Lung (tissue), 12 donors: Measurements from ENCODE around the gene LRRN4CL. TPM values are rescaled to one million over a fixed set of nuclear protein-coding genes. Genes with fewer than 3 reads are reported as not detected.

Experiments
- ATAC-seq: fragments of 200-7000 bp; cut with Tn5 transposase; one replicate; pipeline ENCODE4 v1.9.1; 2020; ENCODE audit warnings: moderate number of reproducible peaks; ENCODE audit not compliant: insufficient read depth, low FRiP score
- DNase-seq, 3 donors: peaks; one replicate each; pipeline ENCODE4 v3.0.0-alpha.2; 2013 to 2017
- H3K27ac ChIP-seq, 2 donors: one replicate each; pipeline ENCODE4 v1.5.1; 2013; ENCODE audit warnings: mild to moderate bottlenecking in 2 of 2, moderate library complexity in 2 of 2, control low read depth in 1 of 2, inconsistent platforms in 1 of 2, low read depth in 1 of 2, low read length in 1 of 2
- H3K27me3 ChIP-seq, 3 donors: one replicate each; pipeline ENCODE4 v1.5.1; 2013; ENCODE audit warnings: low read length in 2 of 3; ENCODE audit not compliant: control insufficient read depth in 3 of 3, insufficient read depth in 3 of 3
- H3K36me3 ChIP-seq, 4 donors: one replicate each; pipeline ENCODE4 v1.5.1; 2013; ENCODE audit warnings: low read length in 4 of 4, mild to moderate bottlenecking in 1 of 4, moderate library complexity in 1 of 4; ENCODE audit not compliant: control insufficient read depth in 4 of 4, insufficient read depth in 4 of 4
- H3K4me1 ChIP-seq, 5 donors: one replicate each; pipeline ENCODE4 v1.5.1; 2013; ENCODE audit warnings: low read length in 5 of 5, mild to moderate bottlenecking in 2 of 5, moderate library complexity in 1 of 5; ENCODE audit not compliant: control insufficient read depth in 5 of 5, insufficient read depth in 5 of 5
- H3K4me3 ChIP-seq: one replicate; pipeline ENCODE4 v1.5.1; 2013; ENCODE audit warnings: mild to moderate bottlenecking, control low read depth, moderate library complexity
- H3K9ac ChIP-seq, 2 donors: one replicate each; pipeline ENCODE4 v1.5.1; 2013; ENCODE audit warnings: low read length in 2 of 2, control low read depth in 1 of 2; ENCODE audit not compliant: insufficient read depth in 1 of 2
- H3K9me3 ChIP-seq, 4 donors: one replicate each; pipeline ENCODE4 v1.5.1; 2013; ENCODE audit warnings: low read length in 3 of 4, mild to moderate bottlenecking in 1 of 4, moderate library complexity in 1 of 4; ENCODE audit not compliant: control insufficient read depth in 4 of 4, insufficient read depth in 3 of 4
- WGBS, 2 donors: extraction: QIAGEN DNeasy Blood & Tissue Kit; methylation state at CpG; one replicate each; pipeline ENCODE4 v1.1.7; 2013; 5-methylcytosine and 5-hydroxymethylcytosine counted together
- polyA plus RNA-seq, 2 donors: library from polyadenylated mRNA; stranded (reverse); fragments of 200-250 nt; gene quantifications; one replicate each; pipeline ENCODE4 v1.2.1, GENCODE V29; 2013
- total RNA-seq, 2 donors: library from RNA; depleted of rRNA in 1 of 2; stranded (reverse); fragments of >200 nt in 1 of 2; gene quantifications; one replicate each; pipeline ENCODE4 v1.2.1, GENCODE V29; 2014 to 2021
- TF ChIP-seq, protein P1 (sequence below): IDR thresholded peaks from 2 replicates; pipeline ENCODE4 v1.5.1; 2012; ENCODE audit warnings: mild to moderate bottlenecking; ENCODE audit errors: control extremely low read depth, extremely low read depth
- donor health status: control.
- donor health status: control.
- donor health status: Bipolar disorder and iron deficiency.
- donor health status: healthy.
- donor health status: DM: yes; HTN: yes; CAD: no.

Gene LRRN4CL
- total and polyA plus RNA-seq, 4 donors: 0.46 to 2.6 (median 1.2) TPM

DNA sequence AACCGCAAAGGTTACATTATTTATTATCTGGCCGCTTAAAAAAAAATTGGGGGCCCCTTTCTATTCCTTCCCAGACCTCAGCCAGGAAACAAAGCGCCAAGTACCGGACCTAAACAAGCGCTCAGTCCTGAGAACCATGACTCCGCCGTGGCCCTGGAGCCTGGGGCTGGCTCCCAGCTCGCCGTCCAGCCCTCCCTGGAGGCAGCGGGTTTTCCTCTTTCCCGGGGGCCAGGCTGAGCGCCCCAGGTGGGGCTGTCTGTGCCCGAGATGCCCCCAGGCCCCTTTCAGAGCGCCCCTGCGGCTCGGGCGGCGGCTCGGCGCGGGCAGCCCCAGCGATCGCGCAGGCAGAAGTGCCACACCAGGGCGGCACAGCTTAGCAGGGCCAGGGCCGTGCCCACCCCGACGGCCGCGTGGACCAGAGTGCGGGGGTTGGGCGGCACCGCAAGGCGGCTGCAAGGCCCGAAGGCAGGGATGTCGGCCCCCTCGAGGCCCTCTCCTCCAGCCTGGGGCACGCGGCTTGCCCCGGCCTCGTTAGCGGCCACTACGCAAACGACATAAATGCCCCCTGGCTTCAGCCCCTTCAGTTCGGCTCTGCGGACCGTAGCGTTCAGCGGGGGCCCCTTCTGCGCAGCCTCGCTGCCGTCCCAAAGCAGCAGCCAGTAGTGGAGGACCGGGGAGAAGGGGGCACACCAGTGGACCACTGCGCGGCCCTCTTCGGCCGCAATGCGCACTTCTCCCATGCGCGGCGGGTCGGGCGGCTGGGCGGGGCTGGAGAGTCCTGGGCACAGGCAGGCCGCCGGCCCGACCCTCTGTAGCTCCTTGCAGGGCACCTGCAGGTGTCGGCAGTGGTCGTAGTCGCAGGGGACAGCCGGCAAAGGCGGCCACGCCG, 1.6 kb downstream of the LRRN4CL start:
- peaks cover 0 to 13% (median 9%) of the 10 kb centered on the region in 3 donors for H3K27me3 ChIP-seq
- no peak overlapping the region for H3K4me3 ChIP-seq
- H3K4me1 ChIP-seq: peaks cover 0 to 3% (median 0%) of the 10 kb centered on the region in 5 donors
- TF ChIP-seq, protein P1, sequence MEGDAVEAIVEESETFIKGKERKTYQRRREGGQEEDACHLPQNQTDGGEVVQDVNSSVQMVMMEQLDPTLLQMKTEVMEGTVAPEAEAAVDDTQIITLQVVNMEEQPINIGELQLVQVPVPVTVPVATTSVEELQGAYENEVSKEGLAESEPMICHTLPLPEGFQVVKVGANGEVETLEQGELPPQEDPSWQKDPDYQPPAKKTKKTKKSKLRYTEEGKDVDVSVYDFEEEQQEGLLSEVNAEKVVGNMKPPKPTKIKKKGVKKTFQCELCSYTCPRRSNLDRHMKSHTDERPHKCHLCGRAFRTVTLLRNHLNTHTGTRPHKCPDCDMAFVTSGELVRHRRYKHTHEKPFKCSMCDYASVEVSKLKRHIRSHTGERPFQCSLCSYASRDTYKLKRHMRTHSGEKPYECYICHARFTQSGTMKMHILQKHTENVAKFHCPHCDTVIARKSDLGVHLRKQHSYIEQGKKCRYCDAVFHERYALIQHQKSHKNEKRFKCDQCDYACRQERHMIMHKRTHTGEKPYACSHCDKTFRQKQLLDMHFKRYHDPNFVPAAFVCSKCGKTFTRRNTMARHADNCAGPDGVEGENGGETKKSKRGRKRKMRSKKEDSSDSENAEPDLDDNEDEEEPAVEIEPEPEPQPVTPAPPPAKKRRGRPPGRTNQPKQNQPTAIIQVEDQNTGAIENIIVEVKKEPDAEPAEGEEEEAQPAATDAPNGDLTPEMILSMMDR: no peak
- no peak overlapping the region for H3K27ac ChIP-seq
- peaks cover 0 to 2% (median 0%) of the 10 kb centered on the region in 4 donors for H3K9me3 ChIP-seq
- peaks cover 4 to 25% (median 16%) of the 10 kb centered on the region in 4 donors for H3K36me3 ChIP-seq
- ATAC-seq: peak; percentile 4
- 31 to 35% methylated on average over 71 to 74 of the region's 74 CpGs for WGBS, 2 donors
- H3K9ac ChIP-seq: no peak overlapping the region
- DNase-seq: peak in 1 of 3 donors; percentile 40

DNA sequence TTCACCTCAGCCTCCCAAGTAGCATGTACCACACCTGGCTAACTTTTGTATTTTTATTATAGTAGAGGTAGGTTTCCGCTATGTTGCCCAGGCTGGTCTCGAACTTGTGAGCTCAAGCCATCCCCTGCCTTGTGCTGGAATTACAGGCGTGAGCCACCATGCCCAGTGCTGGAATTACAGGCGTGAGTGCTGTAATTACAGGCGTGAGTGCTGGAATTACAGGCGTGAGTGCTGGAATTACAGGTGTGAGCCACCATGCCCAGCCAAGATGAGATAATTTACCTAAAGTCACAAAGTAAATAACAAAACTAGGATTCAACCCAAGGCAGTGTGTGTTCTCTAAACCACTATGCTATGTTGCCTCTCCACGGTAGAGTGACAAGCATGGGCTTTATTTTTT, 6.8 kb downstream of the LRRN4CL start:
- Histone ChIP-seq H3K27me3 (peaks cover 0 to 4% (median 3%) of the 10 kb centered on the region in 3 donors), H3K4me1 (peaks cover 0 to 7% (median 4%) of the 10 kb centered on the region in 5 donors), H3K9ac (no peak overlapping the region), H3K36me3 (peaks cover under 1 to 4% (median 3%) of the 10 kb centered on the region in 4 donors), H3K4me3 (no peak overlapping the region), H3K9me3 (no peaks in the 10 kb centered on the region), H3K27ac (no peak overlapping the region)
- DNase-seq (no peak), ATAC-seq (no peak)
- 92% methylated on average over 7 of the region's 7 CpGs for WGBS, 2 donors
- TF ChIP-seq, protein P1: no peak

DNA sequence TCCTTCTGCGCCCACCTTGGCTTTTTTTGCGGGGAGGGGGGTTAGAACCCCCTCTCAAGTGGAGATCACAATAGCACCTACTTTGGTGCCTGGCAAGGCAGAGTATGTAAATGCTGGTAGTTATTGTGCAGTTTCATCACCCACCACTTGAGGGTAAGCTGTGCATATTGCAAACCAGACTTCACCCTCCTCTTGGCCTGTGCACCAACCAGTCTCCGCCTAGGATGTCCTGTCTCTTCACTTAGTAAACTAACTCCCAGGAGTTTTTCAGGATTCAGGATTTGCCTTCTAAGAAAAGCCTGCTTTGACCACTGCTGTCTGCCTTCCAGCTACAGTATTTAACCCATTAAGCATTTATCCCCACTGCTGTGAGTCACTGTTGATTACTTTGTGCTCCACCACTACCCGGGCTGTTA, 8.5 kb downstream of the LRRN4CL start:
- WGBS, 2 donors: 49 to 60% methylated on average over 4 of the region's 4 CpGs
- no peaks in the 10 kb centered on the region for H3K27me3 ChIP-seq
- TF ChIP-seq, protein P1: peak; percentile 56
- peak; percentile 36 for ATAC-seq
- DNase-seq: peak in 2 of 3 donors; percentile 48 to 68
- peaks cover 0 to 7% (median 6%) of the 10 kb centered on the region in 5 donors for H3K4me1 ChIP-seq
- H3K9me3 ChIP-seq: no peaks in the 10 kb centered on the region
- H3K27ac ChIP-seq: peak overlapping the region in 1 of 2 donors; percentile 7
- H3K36me3 ChIP-seq: peaks cover 2 to 13% (median 4%) of the 10 kb centered on the region in 4 donors
- no peak overlapping the region for H3K4me3 ChIP-seq
- H3K9ac ChIP-seq: no peak overlapping the region
